H1 (cell line): ENCODE results near the gene GRHL3. TPM values are rescaled to one million over a fixed set of nuclear protein-coding genes. Genes with fewer than 3 reads are reported as not detected.

Experiments
- CTCF ChIA-PET: fragments of 300-600 bp; sonication (Branson Sonifier 250); formaldehyde crosslinking; loops from one replicate; lab custom pipeline; 2021; ENCODE audit not compliant: partially characterized antibody; lab: Charles Lee
- POLR2A ChIA-PET: fragments of 300-600 bp; sonication (Branson Sonifier 250); formaldehyde crosslinking; loops from one replicate; lab custom pipeline; 2021; ENCODE audit warnings: inconsistent platforms; ENCODE audit not compliant: partially characterized antibody; lab: Charles Lee
- DNase-seq, 2 experiments: peaks; one replicate each; pipeline versions ENCODE4 v3.0.0 to v3.0.0-alpha.2; 2010 to 2022; ENCODE audit warnings: low spot score in 2 of 2, low read depth in 1 of 2, mixed read lengths in 1 of 2
- FAIRE-seq: peaks from 2 replicates; lab custom pipeline; 2011; peaks lifted over from hg19 to GRCh38; lab: Jason Lieb, UNC
- H2AFZ ChIP-seq: 2 replicates; pipeline ENCODE4 v1.8.1; 2012; ENCODE audit warnings: low read length, inconsistent platforms
- H2AK5ac ChIP-seq: 2 replicates; pipeline ENCODE4 v1.6.1; 2013; ENCODE audit warnings: low read depth, low read length
- H2BK120ac ChIP-seq: replicated peaks from 2 replicates; pipeline ENCODE3; 2013; ENCODE audit warnings: low read depth, low read length, inconsistent platforms
- H2BK12ac ChIP-seq: 2 replicates; pipeline ENCODE4 v1.6.1; 2013; ENCODE audit warnings: low read depth, low read length
- H2BK15ac ChIP-seq: 2 replicates; pipeline ENCODE4 v1.6.1; 2013; ENCODE audit warnings: low read length
- H2BK20ac ChIP-seq: 2 replicates; pipeline ENCODE4 v1.6.1; 2013; ENCODE audit warnings: low read length
- H2BK5ac ChIP-seq: 2 replicates; pipeline ENCODE4 v1.6.1; 2013; ENCODE audit warnings: low read depth, low read length
- H3K14ac ChIP-seq: 2 replicates; pipeline ENCODE4 v1.6.1; 2013; ENCODE audit warnings: inconsistent platforms; ENCODE audit not compliant: insufficient read length
- H3K18ac ChIP-seq: 2 replicates; pipeline ENCODE4 v1.6.1; 2013; ENCODE audit warnings: low read length; ENCODE audit errors: extremely low read depth
- H3K23ac ChIP-seq: 2 replicates; pipeline ENCODE4 v1.6.1; 2013; ENCODE audit warnings: inconsistent platforms; ENCODE audit not compliant: insufficient read length
- H3K23me2 ChIP-seq: 2 replicates; pipeline ENCODE4 v1.6.1; 2013; ENCODE audit warnings: low read depth, low read length
- H3K27ac ChIP-seq: 2 replicates; pipeline ENCODE4 v1.6.1; 2011; ENCODE audit warnings: low read depth, low read length, inconsistent platforms
- H3K27me3 ChIP-seq, 4 experiments: replicated peaks in 1 of 4; 1 replicate in 1 of 4; 2 replicates in 3 of 4; pipeline versions ENCODE4 v1.6.1 to v1.8.1; 2011 to 2013; ENCODE audit warnings: low read length in 3 of 4, mild to moderate bottlenecking in 3 of 4, inconsistent platforms in 2 of 4, mixed read lengths in 2 of 4, moderate library complexity in 1 of 4; ENCODE audit not compliant: control insufficient read depth in 3 of 4, insufficient read depth in 3 of 4; ENCODE audit errors: extremely low read depth in 1 of 4
- H3K36me3 ChIP-seq, 4 experiments: 2 replicates each; pipeline versions ENCODE4 v1.6.1 to v1.8.1; 2011 to 2013; ENCODE audit warnings: mild to moderate bottlenecking in 4 of 4, low read length in 3 of 4, moderate library complexity in 2 of 4, control low read depth in 1 of 4, inconsistent platforms in 1 of 4; ENCODE audit not compliant: insufficient read depth in 4 of 4, control insufficient read depth in 2 of 4
- H3K4ac ChIP-seq: replicated peaks from 2 replicates; pipeline ENCODE3; 2013; ENCODE audit warnings: low read length, low read depth, mixed read lengths, inconsistent platforms; ENCODE audit not compliant: insufficient read length
- H3K4me1 ChIP-seq, 4 experiments: replicated peaks in 1 of 4; 1 replicate in 1 of 4; 2 replicates in 3 of 4; pipeline versions ENCODE4 v1.6.1 to v1.8.1; 2011 to 2013; ENCODE audit warnings: low read length in 3 of 4, inconsistent platforms in 2 of 4, mixed read lengths in 1 of 4; ENCODE audit not compliant: insufficient read depth in 4 of 4, control insufficient read depth in 3 of 4
- H3K4me2 ChIP-seq, 2 experiments: 2 replicates each; pipeline versions ENCODE4 v1.6.1 to v1.8.1; 2011 to 2013; ENCODE audit warnings: low read depth in 2 of 2, low read length in 2 of 2, control low read depth in 1 of 2, inconsistent platforms in 1 of 2, mild to moderate bottlenecking in 1 of 2; ENCODE audit not compliant: insufficient read depth in 1 of 2
- H3K4me3 ChIP-seq, 4 experiments: fragments of 200-600, 300-600 bp in 1 of 4; sonication (generic), shearing (Covaris generic), sonication (Bioruptor Twin) in 1 of 4; 2 replicates each; pipeline versions ENCODE4 v1.5.1 to v1.8.1; 2011 to 2016; ENCODE audit warnings: low read length in 4 of 4, low read depth in 3 of 4, control low read depth in 2 of 4, inconsistent platforms in 2 of 4, mild to moderate bottlenecking in 2 of 4, mixed read lengths in 1 of 4, moderate library complexity in 1 of 4; ENCODE audit not compliant: insufficient read depth in 2 of 4; ENCODE audit errors: extremely low read depth in 1 of 4
- H3K56ac ChIP-seq: replicated peaks from 2 replicates; pipeline ENCODE3; 2013; ENCODE audit warnings: low read depth, mild to moderate bottlenecking, mixed read lengths, low read length, inconsistent platforms; ENCODE audit not compliant: insufficient read length
- H3K79me1 ChIP-seq: 2 replicates; pipeline ENCODE4 v1.6.1; 2013; ENCODE audit warnings: low read depth, low read length, control low read depth
- H3K79me2 ChIP-seq, 2 experiments: 2 replicates each; pipeline versions ENCODE4 v1.6.1 to v1.8.1; 2012 to 2013; ENCODE audit warnings: low read length in 2 of 2, mild to moderate bottlenecking in 2 of 2, inconsistent platforms in 1 of 2; ENCODE audit not compliant: insufficient read depth in 2 of 2, control insufficient read depth in 1 of 2
- H3K9ac ChIP-seq, 4 experiments: replicated peaks in 1 of 4; 1 replicate in 1 of 4; 2 replicates in 3 of 4; pipeline versions ENCODE4 v1.6.1 to v1.8.1; 2011 to 2013; ENCODE audit warnings: low read depth in 3 of 4, low read length in 3 of 4, control low read depth in 2 of 4, mild to moderate bottlenecking in 2 of 4, moderate library complexity in 2 of 4, inconsistent platforms in 1 of 4; ENCODE audit errors: extremely low read depth in 1 of 4
- H3K9me3 ChIP-seq, 2 experiments: 2 replicates each; pipeline versions ENCODE4 v1.6.1 to v1.8.1; 2012 to 2013; ENCODE audit warnings: mild to moderate bottlenecking in 2 of 2, moderate library complexity in 2 of 2, control low read depth in 1 of 2, inconsistent platforms in 1 of 2, low read depth in 1 of 2, low read length in 1 of 2, mixed read lengths in 1 of 2; ENCODE audit not compliant: insufficient read depth in 2 of 2
- H4K20me1 ChIP-seq, 2 experiments: replicated peaks in 1 of 2; 2 replicates each; pipeline versions ENCODE3 to v1.8.1; 2011 to 2013; ENCODE audit warnings: inconsistent platforms in 2 of 2, low read length in 2 of 2, mild to moderate bottlenecking in 1 of 2; ENCODE audit not compliant: insufficient read depth in 2 of 2, control insufficient read depth in 1 of 2
- H4K5ac ChIP-seq: 2 replicates; pipeline ENCODE4 v1.6.1; 2013; ENCODE audit warnings: low read length, low read depth, mixed read lengths, inconsistent platforms; ENCODE audit not compliant: insufficient read length
- H4K8ac ChIP-seq: 2 replicates; pipeline ENCODE4 v1.8.0; 2013; ENCODE audit warnings: mild to moderate bottlenecking, moderate library complexity, low read length, inconsistent platforms; ENCODE audit not compliant: insufficient read depth; ENCODE audit errors: extremely low read depth
- H4K91ac ChIP-seq: replicated peaks from 2 replicates; pipeline ENCODE3; 2013; ENCODE audit warnings: low read length, mixed read lengths, inconsistent platforms; ENCODE audit not compliant: insufficient read length
- CHD1 ChIP-seq: IDR thresholded peaks from 2 replicates; pipeline ENCODE4 v1.6.1; 2012; ENCODE audit warnings: low read depth, low read length, improper control_type of control experiment
- EP300 ChIP-seq, 2 experiments: IDR thresholded peaks; 1 replicate in 1 of 2; 2 replicates in 1 of 2; pipeline ENCODE4 v1.6.1; 2011 to 2012; ENCODE audit warnings: low read depth in 2 of 2, low read length in 2 of 2, mild to moderate bottlenecking in 2 of 2, borderline replicate concordance in 1 of 2, inconsistent platforms in 1 of 2, moderate library complexity in 1 of 2
- FOSL1 ChIP-seq: IDR thresholded peaks from 2 replicates; pipeline ENCODE4 v1.6.1; 2011; ENCODE audit warnings: mild to moderate bottlenecking, low read depth, low read length, moderate library complexity; ENCODE audit not compliant: insufficient read depth
- JUND ChIP-seq: IDR thresholded peaks from 2 replicates; pipeline ENCODE4 v1.6.1; 2011; ENCODE audit warnings: mild to moderate bottlenecking, improper control_type of control experiment, low read length
- KDM1A ChIP-seq: fragments of 200-600, 300-600 bp; sonication (generic); IDR thresholded peaks from 2 replicates; pipeline ENCODE4 v1.7.1; 2016; ENCODE audit warnings: mild to moderate bottlenecking, low read length, borderline replicate concordance
- RFX5 ChIP-seq: IDR thresholded peaks from 2 replicates; pipeline ENCODE4 v1.6.1; 2011; ENCODE audit warnings: low read depth, low read length, improper control_type of control experiment, borderline replicate concordance
- TEAD4 ChIP-seq: IDR thresholded peaks from 2 replicates; pipeline ENCODE4 v1.6.1; 2012; ENCODE audit warnings: low read depth, low read length, inconsistent platforms, mixed read lengths
- WGBS, 2 experiments: shearing (Covaris generic) in 1 of 2; methylation state at CpG; one replicate each; pipeline versions ENCODE4 v1.1.6 to v1.1.7; 2013 to 2015; ENCODE audit warnings: low lambda C conversion rate in 2 of 2, mixed read lengths in 2 of 2, inconsistent platforms in 1 of 2, low coverage in 1 of 2, missing lambda C conversion rate in 1 of 2; ENCODE audit not compliant: insufficient replicate concordance in 2 of 2, insufficient coverage in 1 of 2, insufficient read length in 1 of 2; ENCODE audit errors: extremely low coverage in 1 of 2, missing lambda C conversion rate in 1 of 2; 5-methylcytosine and 5-hydroxymethylcytosine counted together
- polyA plus RNA-seq, 7 experiments: library from polyadenylated mRNA; depleted of rRNA in 3 of 7; stranded (reverse) in 5 of 7; unstranded in 2 of 7; fragments of >200 nt in 5 of 7; fragments of 200-250 nt in 2 of 7; gene quantifications; 1 replicate in 5 of 7; 2 replicates in 1 of 7; 4 replicates in 1 of 7; pipeline versions ENCODE4 v1.2.1 to v1.2.3, GENCODE V29; 2011 to 2013; ENCODE audit warnings: missing spikeins in 2 of 7, mixed read lengths in 2 of 7
- total RNA-seq: library from RNA; stranded (reverse); fragmentation: NEBNext Ultra II Directional; extraction: Animal tissue kit (Norgen Biotek cat#: 25700); gene quantifications from 2 replicates; pipeline ENCODE4 v1.2.1, GENCODE V29; 2021
- TF ChIP-seq, protein P1 (sequence below): IDR thresholded peaks from 2 replicates; pipeline ENCODE4 v1.6.1; 2012; ENCODE audit warnings: inconsistent platforms

Gene GRHL3
- total and polyA plus RNA-seq, 2 of the 8 experiments (the other 6 are each of a cell fraction or from before 2014, with no cell fraction given), result 0.80 to 1.8 TPM

GRCh38 chr1:24319962-24320361 is 805 bp downstream of the GRHL3 start:
- Histone ChIP-seq H4K8ac (no peak overlapping the region), H3K4me2 (peak overlapping the region; percentile 88 to 94; a peak in 3 of 4 replicates), H2AK5ac (peak overlapping the region; percentile 88; the same call in 1 of the 2 replicates), H2BK20ac (peak overlapping the region; percentile 72; the same call in 1 of the 2 replicates), H2BK5ac (no peak overlapping the region; the same call in 1 of the 2 replicates), H2BK120ac (no peak overlapping the region), H3K4ac (no peak overlapping the region), H3K79me1 (no peaks in the 10 kb centered on the region), H3K27ac (no peak overlapping the region), H3K4me3 (peak overlapping the region in 3 of 4 experiments; percentile 45 to 75 (median 60); a peak in 5 of 8 replicates), H4K20me1 (no peaks in the 10 kb centered on the region), H3K23me2 (peaks cover 15% of the 10 kb centered on the region; the same call in 1 of the 2 replicates), H4K5ac (no peak overlapping the region), H3K9me3 (no peaks in the 10 kb centered on the region), H3K14ac (no peak overlapping the region), H3K79me2 (no peaks in the 10 kb centered on the region), H3K4me1 (peaks cover 8 to 22% (median 13%) of the 10 kb centered on the region in 4 experiments), H2BK12ac (no peak overlapping the region), H3K18ac (no peak overlapping the region), H3K36me3 (no peaks in the 10 kb centered on the region), H3K23ac (no peak overlapping the region), H2AFZ (no peak overlapping the region), H3K56ac (no peak overlapping the region), H3K27me3 (peaks cover 0 to 42% (median 38%) of the 10 kb centered on the region in 4 experiments; a peak in 6 of 7 replicates), H3K9ac (no peak overlapping the region), H2BK15ac (no peak overlapping the region), H4K91ac (no peak overlapping the region)
- FAIRE-seq, result no peak
- CTCF ChIA-PET, result interaction anchor here (0.6 to 7.8 kb wide), 7 partner anchors 11 to 131 kb away, joined by 3 to 60 read pairs (median 6); no protein-coding TSS in a partner anchor
- no peak for DNase-seq
- WGBS, 2 experiments, result 84% methylated on average over 1 of the region's 1 CpG; no CpG with 5 or more reads in 1 of the 2 experiments
- POLR2A ChIA-PET, result interaction anchor here (1.5 to 1.8 kb wide), 2 partner anchors 10 to 30 kb away, joined by 4 read pairs; no protein-coding TSS in a partner anchor
- TF ChIP-seq KDM1A (peak; percentile 77), CHD1 (no peak), TEAD4 (no peak), FOSL1 (no peak), JUND (no peak), RFX5 (no peak), EP300 (IDR thresholded peaks at IDR 0.05; ENCODE audit: borderline replicate concordance in 1 of 2, low read depth in 2 of 2, low read length in 2 of 2) (no peak)
- TF ChIP-seq, protein P1, sequence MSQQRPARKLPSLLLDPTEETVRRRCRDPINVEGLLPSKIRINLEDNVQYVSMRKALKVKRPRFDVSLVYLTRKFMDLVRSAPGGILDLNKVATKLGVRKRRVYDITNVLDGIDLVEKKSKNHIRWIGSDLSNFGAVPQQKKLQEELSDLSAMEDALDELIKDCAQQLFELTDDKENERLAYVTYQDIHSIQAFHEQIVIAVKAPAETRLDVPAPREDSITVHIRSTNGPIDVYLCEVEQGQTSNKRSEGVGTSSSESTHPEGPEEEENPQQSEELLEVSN, result no peak
